GM23338 (cell line): ENCODE data around the gene ANKFN1. TPM values are rescaled to one million over a fixed set of nuclear protein-coding genes. Genes with fewer than 3 reads are reported as not detected.
A peak's percentile ranks its signal among the peaks of the same experiment; 100 is the strongest.

Experiments used
- ATAC-seq: fragments of 200-7000 bp; cut with Tn5 transposase; 3 replicates; pipeline ENCODE4 v1.9.1; 2020
- DNase-seq: peaks from one replicate; pipeline ENCODE4 v3.0.0-alpha.2; 2015; ENCODE audit warnings: low spot score
- H2AFZ ChIP-seq: fragments of 200-600 bp; sonication (generic); 2 replicates; pipeline ENCODE4 v1.8.0; 2016; ENCODE audit warnings: antibody characterized with exemption, mild to moderate bottlenecking, moderate library complexity
- H3F3A ChIP-seq: fragments of 200-600 bp; sonication (generic); replicated peaks from 2 replicates; pipeline ENCODE4 v1.8.0; 2017; ENCODE audit warnings: antibody characterized with exemption, mixed run types, low read depth
- H3K27ac ChIP-seq: fragments of 200-600 bp; sonication (generic); 2 replicates; pipeline ENCODE4 v1.6.1; 2016; ENCODE audit warnings: low read depth
- H3K27me3 ChIP-seq: fragments of 200-600 bp; sonication (generic); 2 replicates; pipeline ENCODE4 v1.8.0; 2016; ENCODE audit warnings: mild to moderate bottlenecking, mixed run types, moderate library complexity; ENCODE audit not compliant: insufficient read depth
- H3K36me3 ChIP-seq: fragments of 200-600 bp; sonication (generic); 2 replicates; pipeline ENCODE4 v1.8.0; 2016; ENCODE audit warnings: mild to moderate bottlenecking; ENCODE audit not compliant: insufficient read depth
- H3K4me1 ChIP-seq: fragments of 200-600 bp; sonication (generic); 2 replicates; pipeline ENCODE4 v1.8.0; 2016; ENCODE audit warnings: mild to moderate bottlenecking, moderate library complexity; ENCODE audit not compliant: insufficient read depth
- H3K4me2 ChIP-seq: fragments of 200-600 bp; sonication (generic); 2 replicates; pipeline ENCODE4 v1.7.1; 2017; ENCODE audit warnings: mixed run types
- H3K4me3 ChIP-seq: fragments of 200-600 bp; sonication (generic); 2 replicates; pipeline ENCODE4 v1.6.1; 2016; ENCODE audit warnings: mixed run types
- H3K79me2 ChIP-seq: fragments of 200-600 bp; sonication (generic); replicated peaks from 2 replicates; pipeline ENCODE4 v1.8.0; 2017; ENCODE audit warnings: mild to moderate bottlenecking; ENCODE audit not compliant: insufficient read depth
- H3K9me2 ChIP-seq: fragments of 200-600 bp; sonication (generic); 2 replicates; pipeline ENCODE4 v1.8.0; 2017; ENCODE audit not compliant: insufficient read depth
- H4K20me1 ChIP-seq: fragments of 200-600 bp; sonication (generic); replicated peaks from 2 replicates; pipeline ENCODE4 v1.8.0; 2017; ENCODE audit warnings: mild to moderate bottlenecking; ENCODE audit not compliant: insufficient read depth
- H3K27ac Mint-ChIP-seq: 2 replicates; pipeline ENCODE4 v1.8.0; 2020; ENCODE audit warnings: inconsistent platforms, mild to moderate bottlenecking, moderate library complexity, mixed read lengths
- H3K27me3 Mint-ChIP-seq: 3 replicates; pipeline ENCODE4 v1.8.0; 2022; ENCODE audit warnings: low read depth, mild to moderate bottlenecking, moderate library complexity, mixed read lengths, inconsistent platforms; ENCODE audit not compliant: insufficient read depth, poor library complexity
- H3K36me3 Mint-ChIP-seq: 3 replicates; pipeline ENCODE4 v1.8.0; 2021; ENCODE audit warnings: low read depth, mild to moderate bottlenecking, inconsistent platforms, moderate library complexity, mixed read lengths
- H3K4me1 Mint-ChIP-seq: 3 replicates; pipeline ENCODE4 v1.8.0; 2020; ENCODE audit warnings: mild to moderate bottlenecking, inconsistent platforms, mixed read lengths
- H3K4me3 Mint-ChIP-seq: 3 replicates; pipeline ENCODE4 v1.8.0; 2021; ENCODE audit warnings: moderate library complexity, mild to moderate bottlenecking, inconsistent platforms, mixed read lengths
- H3K9me3 Mint-ChIP-seq: 3 replicates; pipeline ENCODE4 v1.8.0; 2020; ENCODE audit warnings: moderate library complexity, mild to moderate bottlenecking, inconsistent platforms, mixed read lengths
- CREB1 ChIP-seq: fragments of 250-450 bp; sonication (Bioruptor Pico); IDR thresholded peaks from 2 replicates; pipeline ENCODE4 v1.5.0; 2020; ENCODE audit warnings: low read depth, mild to moderate bottlenecking, moderate library complexity
- CTCF ChIP-seq, 2 experiments: fragments of 200-600 bp in 1 of 2; sonication (generic) in 1 of 2; conservative IDR thresholded peaks; 2 replicates each; pipeline versions ENCODE4 v1.5.1 to v1.6.1; 2016 to 2017; ENCODE audit warnings: antibody characterized with exemption in 2 of 2, low read depth in 2 of 2, mild to moderate bottlenecking in 2 of 2, moderate library complexity in 1 of 2
- ETS1 ChIP-seq: IDR thresholded peaks from 2 replicates; pipeline ENCODE4 v1.6.1; 2016; ENCODE audit warnings: antibody characterized with exemption
- EZH2 ChIP-seq: fragments of 200-600 bp; sonication (generic); IDR thresholded peaks from one replicate; pipeline ENCODE4 v1.8.0; 2017; ENCODE audit warnings: antibody characterized with exemption, mild to moderate bottlenecking, low read depth; ENCODE audit not compliant: unreplicated experiment
- EZH2phosphoT487 ChIP-seq: fragments of 200-600 bp; sonication (generic); IDR thresholded peaks from one replicate; pipeline ENCODE4 v1.8.1; 2018; ENCODE audit warnings: antibody characterized with exemption; ENCODE audit not compliant: unreplicated experiment
- JUNB ChIP-seq: IDR thresholded peaks from one replicate; pipeline ENCODE4 v1.6.1; 2016; ENCODE audit warnings: antibody characterized with exemption; ENCODE audit not compliant: unreplicated experiment
- NANOG ChIP-seq: IDR thresholded peaks from 2 replicates; pipeline ENCODE4 v1.6.1; 2016; ENCODE audit warnings: antibody characterized with exemption, borderline replicate concordance
- POLR2AphosphoS5 ChIP-seq: IDR thresholded peaks from 2 replicates; pipeline ENCODE4 v1.6.1; 2016; ENCODE audit warnings: antibody characterized with exemption, low read depth
- REST ChIP-seq: IDR thresholded peaks from one replicate; pipeline ENCODE4 v1.6.1; 2018; ENCODE audit warnings: antibody characterized with exemption; ENCODE audit not compliant: unreplicated experiment
- STAT1 ChIP-seq: IDR thresholded peaks from one replicate; pipeline ENCODE4 v1.6.1; 2016; ENCODE audit warnings: antibody characterized with exemption; ENCODE audit not compliant: unreplicated experiment
- ZNF114 ChIP-seq: fragments of 250-450 bp; sonication (Bioruptor Pico); IDR thresholded peaks from 2 replicates; pipeline ENCODE4 v1.5.0; 2020; ENCODE audit warnings: mild to moderate bottlenecking, moderate library complexity
- ZNF331 ChIP-seq: fragments of 250-450 bp; sonication (Bioruptor Pico); IDR thresholded peaks from 2 replicates; pipeline ENCODE4 v1.5.0; 2020; ENCODE audit warnings: low read depth, mild to moderate bottlenecking, moderate library complexity
- ZNF462 ChIP-seq: fragments of 250-450 bp; sonication (Bioruptor Pico); IDR thresholded peaks from 2 replicates; pipeline ENCODE4 v1.5.0; 2020; ENCODE audit warnings: mild to moderate bottlenecking, moderate library complexity
- polyA plus RNA-seq: library from polyadenylated mRNA; unstranded; fragments of >200 nt; fragmentation: Nextera tagmentation; extraction: Ambion mirVana; gene quantifications from 2 replicates; pipeline ENCODE4 v1.2.1, GENCODE V29; 2016
- total RNA-seq: library from RNA; depleted of rRNA; stranded (reverse); fragments of >200 nt; shearing (Covaris generic); gene quantifications from 2 replicates; pipeline ENCODE4 v1.2.3, GENCODE V29; 2014

The ANKFN1 gene
- total and polyA plus RNA-seq, 2 experiments from 2014 or later = not detected

- TF ChIP-seq REST = no peak
- no peak for TF ChIP-seq NANOG
- TF ChIP-seq POLR2AphosphoS5 = no peak
- no peak for TF ChIP-seq STAT1
- TF ChIP-seq ETS1 = no peak
- no peak for TF ChIP-seq ZNF462 (CRISPR knock-in tag)
- no peak for TF ChIP-seq CREB1 (CRISPR knock-in tag)
- no peak for TF ChIP-seq CTCF (conservative IDR thresholded peaks at IDR 0.05; ENCODE audit: low read depth in 2 of 2)
- TF ChIP-seq ZNF331 (CRISPR knock-in tag) = no peak
- no peak for TF ChIP-seq ZNF114 (CRISPR knock-in tag)
- TF ChIP-seq JUNB = no peak
- TF ChIP-seq EZH2 = no peak
- no peak for TF ChIP-seq EZH2phosphoT487
- DNase-seq (no peak), ATAC-seq (no peak)
- Histone ChIP-seq H3K4me3 (no peak overlapping the region), H4K20me1 (no peaks in the 10 kb centered on the region), H3K4me1 (peaks cover 4% of the 10 kb centered on the region), H2AFZ (peak overlapping the region; percentile 75), H3K36me3 (no peaks in the 10 kb centered on the region), H3K27ac (no peak overlapping the region), H3K27me3 (no peaks in the 10 kb centered on the region), H3K79me2 (no peaks in the 10 kb centered on the region), H3F3A (no peaks in the 10 kb centered on the region), H3K4me2 (no peak overlapping the region), H3K9me2 (no peaks in the 10 kb centered on the region)
- Mint-ChIP-seq H3K9me3 (no peaks in the 10 kb centered on the region), H3K4me3 (no peak overlapping the region), H3K27ac (no peak overlapping the region), H3K27me3 (peaks cover 2% of the 10 kb centered on the region), H3K4me1 (peaks cover 23% of the 10 kb centered on the region), H3K36me3 (no peaks in the 10 kb centered on the region)
Observed at GRCh38 chr17:56434610-56435009, 281.3 kb downstream of the ANKFN1 start.
